GM23338 (cell line): Measurements from ENCODE around the gene SMARCA5. TPM values are rescaled to one million over a fixed set of nuclear protein-coding genes. Genes with fewer than 3 reads are reported as not detected.
A peak's percentile ranks its signal among the peaks of the same experiment; 100 is the strongest.

ENCODE experiments used
- ATAC-seq: fragments of 200-7000 bp; cut with Tn5 transposase; 3 replicates; pipeline ENCODE4 v1.9.1; 2020
- DNase-seq: peaks from one replicate; pipeline ENCODE4 v3.0.0-alpha.2; 2015; ENCODE audit warnings: low spot score
- H2AFZ ChIP-seq: fragments of 200-600 bp; sonication (generic); 2 replicates; pipeline ENCODE4 v1.8.0; 2016; ENCODE audit warnings: antibody characterized with exemption, mild to moderate bottlenecking, moderate library complexity
- H3F3A ChIP-seq: fragments of 200-600 bp; sonication (generic); replicated peaks from 2 replicates; pipeline ENCODE4 v1.8.0; 2017; ENCODE audit warnings: antibody characterized with exemption, mixed run types, low read depth
- H3K27ac ChIP-seq: fragments of 200-600 bp; sonication (generic); 2 replicates; pipeline ENCODE4 v1.6.1; 2016; ENCODE audit warnings: low read depth
- H3K27me3 ChIP-seq: fragments of 200-600 bp; sonication (generic); 2 replicates; pipeline ENCODE4 v1.8.0; 2016; ENCODE audit warnings: mild to moderate bottlenecking, mixed run types, moderate library complexity; ENCODE audit not compliant: insufficient read depth
- H3K36me3 ChIP-seq: fragments of 200-600 bp; sonication (generic); 2 replicates; pipeline ENCODE4 v1.8.0; 2016; ENCODE audit warnings: mild to moderate bottlenecking; ENCODE audit not compliant: insufficient read depth
- H3K4me1 ChIP-seq: fragments of 200-600 bp; sonication (generic); 2 replicates; pipeline ENCODE4 v1.8.0; 2016; ENCODE audit warnings: mild to moderate bottlenecking, moderate library complexity; ENCODE audit not compliant: insufficient read depth
- H3K4me2 ChIP-seq: fragments of 200-600 bp; sonication (generic); 2 replicates; pipeline ENCODE4 v1.7.1; 2017; ENCODE audit warnings: mixed run types
- H3K4me3 ChIP-seq: fragments of 200-600 bp; sonication (generic); 2 replicates; pipeline ENCODE4 v1.6.1; 2016; ENCODE audit warnings: mixed run types
- H3K79me2 ChIP-seq: fragments of 200-600 bp; sonication (generic); replicated peaks from 2 replicates; pipeline ENCODE4 v1.8.0; 2017; ENCODE audit warnings: mild to moderate bottlenecking; ENCODE audit not compliant: insufficient read depth
- H3K9me2 ChIP-seq: fragments of 200-600 bp; sonication (generic); 2 replicates; pipeline ENCODE4 v1.8.0; 2017; ENCODE audit not compliant: insufficient read depth
- H4K20me1 ChIP-seq: fragments of 200-600 bp; sonication (generic); replicated peaks from 2 replicates; pipeline ENCODE4 v1.8.0; 2017; ENCODE audit warnings: mild to moderate bottlenecking; ENCODE audit not compliant: insufficient read depth
- H3K27ac Mint-ChIP-seq: 2 replicates; pipeline ENCODE4 v1.8.0; 2020; ENCODE audit warnings: inconsistent platforms, mild to moderate bottlenecking, moderate library complexity, mixed read lengths
- H3K27me3 Mint-ChIP-seq: 3 replicates; pipeline ENCODE4 v1.8.0; 2022; ENCODE audit warnings: low read depth, mild to moderate bottlenecking, moderate library complexity, mixed read lengths, inconsistent platforms; ENCODE audit not compliant: insufficient read depth, poor library complexity
- H3K36me3 Mint-ChIP-seq: 3 replicates; pipeline ENCODE4 v1.8.0; 2021; ENCODE audit warnings: low read depth, mild to moderate bottlenecking, inconsistent platforms, moderate library complexity, mixed read lengths
- H3K4me1 Mint-ChIP-seq: 3 replicates; pipeline ENCODE4 v1.8.0; 2020; ENCODE audit warnings: mild to moderate bottlenecking, inconsistent platforms, mixed read lengths
- H3K4me3 Mint-ChIP-seq: 3 replicates; pipeline ENCODE4 v1.8.0; 2021; ENCODE audit warnings: moderate library complexity, mild to moderate bottlenecking, inconsistent platforms, mixed read lengths
- H3K9me3 Mint-ChIP-seq: 3 replicates; pipeline ENCODE4 v1.8.0; 2020; ENCODE audit warnings: moderate library complexity, mild to moderate bottlenecking, inconsistent platforms, mixed read lengths
- CREB1 ChIP-seq: fragments of 250-450 bp; sonication (Bioruptor Pico); IDR thresholded peaks from 2 replicates; pipeline ENCODE4 v1.5.0; 2020; ENCODE audit warnings: low read depth, mild to moderate bottlenecking, moderate library complexity
- EZH2 ChIP-seq: fragments of 200-600 bp; sonication (generic); IDR thresholded peaks from one replicate; pipeline ENCODE4 v1.8.0; 2017; ENCODE audit warnings: antibody characterized with exemption, mild to moderate bottlenecking, low read depth; ENCODE audit not compliant: unreplicated experiment
- EZH2phosphoT487 ChIP-seq: fragments of 200-600 bp; sonication (generic); IDR thresholded peaks from one replicate; pipeline ENCODE4 v1.8.1; 2018; ENCODE audit warnings: antibody characterized with exemption; ENCODE audit not compliant: unreplicated experiment
- JUNB ChIP-seq: IDR thresholded peaks from one replicate; pipeline ENCODE4 v1.6.1; 2016; ENCODE audit warnings: antibody characterized with exemption; ENCODE audit not compliant: unreplicated experiment
- NANOG ChIP-seq: IDR thresholded peaks from 2 replicates; pipeline ENCODE4 v1.6.1; 2016; ENCODE audit warnings: antibody characterized with exemption, borderline replicate concordance
- POLR2AphosphoS5 ChIP-seq: IDR thresholded peaks from 2 replicates; pipeline ENCODE4 v1.6.1; 2016; ENCODE audit warnings: antibody characterized with exemption, low read depth
- STAT1 ChIP-seq: IDR thresholded peaks from one replicate; pipeline ENCODE4 v1.6.1; 2016; ENCODE audit warnings: antibody characterized with exemption; ENCODE audit not compliant: unreplicated experiment
- ZNF331 ChIP-seq: fragments of 250-450 bp; sonication (Bioruptor Pico); IDR thresholded peaks from 2 replicates; pipeline ENCODE4 v1.5.0; 2020; ENCODE audit warnings: low read depth, mild to moderate bottlenecking, moderate library complexity
- polyA plus RNA-seq: library from polyadenylated mRNA; unstranded; fragments of >200 nt; fragmentation: Nextera tagmentation; extraction: Ambion mirVana; gene quantifications from 2 replicates; pipeline ENCODE4 v1.2.1, GENCODE V29; 2016
- total RNA-seq: library from RNA; depleted of rRNA; stranded (reverse); fragments of >200 nt; shearing (Covaris generic); gene quantifications from 2 replicates; pipeline ENCODE4 v1.2.3, GENCODE V29; 2014
- TF ChIP-seq, protein P1 (sequence below): fragments of 250-450 bp; sonication (Bioruptor Pico); IDR thresholded peaks from 2 replicates; pipeline ENCODE4 v1.5.0; 2020; ENCODE audit warnings: mild to moderate bottlenecking, moderate library complexity
- TF ChIP-seq, protein P2 (sequence below): IDR thresholded peaks from one replicate; pipeline ENCODE4 v1.6.1; 2018; ENCODE audit warnings: antibody characterized with exemption; ENCODE audit not compliant: unreplicated experiment
- TF ChIP-seq, protein P3 (sequence below): IDR thresholded peaks from 2 replicates; pipeline ENCODE4 v1.6.1; 2016; ENCODE audit warnings: antibody characterized with exemption

The SMARCA5 gene
- total and polyA plus RNA-seq, 2 experiments from 2014 or later: 101 to 103 TPM

DNA sequence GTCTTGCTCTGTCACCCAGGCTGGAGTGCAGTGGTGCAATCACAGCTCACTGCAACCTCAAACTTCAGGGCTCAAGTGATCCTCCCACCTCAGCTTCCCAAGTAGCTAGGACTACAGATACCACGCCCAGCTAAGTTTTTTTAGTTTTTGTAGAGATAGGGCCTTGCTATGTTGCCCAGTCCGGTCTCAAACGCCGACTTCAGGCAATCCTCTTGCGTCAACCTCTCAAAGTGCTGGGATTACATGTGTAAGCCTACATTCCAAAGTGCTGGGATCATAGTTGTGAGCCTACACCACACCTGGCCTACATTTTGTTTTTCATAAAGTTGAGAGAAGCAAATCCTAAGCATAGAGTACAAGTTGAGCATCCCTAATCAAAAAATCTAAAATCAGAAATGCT, 42.2 kb downstream of the SMARCA5 start:
- Histone ChIP-seq H3K79me2 (0 out of 2 replicates have a peak, but pooled peaks cover 6% of the 10 kb centered on the region), H3F3A (no peaks in the 10 kb centered on the region), H3K36me3 (peaks cover 9% of the 10 kb centered on the region; the same call in 1 of the 2 replicates), H2AFZ (no peak overlapping the region), H3K27me3 (0 out of 2 replicates have a peak, but pooled peaks cover 3% of the 10 kb centered on the region), H3K9me2 (no peaks in the 10 kb centered on the region), H3K4me3 (no peak overlapping the region), H3K4me1 (no peaks in the 10 kb centered on the region), H3K4me2 (no peak overlapping the region), H4K20me1 (peaks cover 9% of the 10 kb centered on the region; the same call in 1 of the 2 replicates), H3K27ac (no peak overlapping the region)
- TF ChIP-seq STAT1: no peak
- no peak for TF ChIP-seq EZH2phosphoT487
- TF ChIP-seq EZH2: no peak
- TF ChIP-seq CREB1 (CRISPR knock-in tag): no peak
- Mint-ChIP-seq H3K27me3 (peaks cover 12% of the 10 kb centered on the region), H3K4me1 (peaks cover 9% of the 10 kb centered on the region; the same call in 1 of the 3 replicates), H3K4me3 (no peak overlapping the region), H3K36me3 (peaks cover 22% of the 10 kb centered on the region; the same call in 2 of the 3 replicates), H3K9me3 (no peaks in the 10 kb centered on the region), H3K27ac (no peak overlapping the region)
- ATAC-seq (no peak), DNase-seq (no peak)

DNA sequence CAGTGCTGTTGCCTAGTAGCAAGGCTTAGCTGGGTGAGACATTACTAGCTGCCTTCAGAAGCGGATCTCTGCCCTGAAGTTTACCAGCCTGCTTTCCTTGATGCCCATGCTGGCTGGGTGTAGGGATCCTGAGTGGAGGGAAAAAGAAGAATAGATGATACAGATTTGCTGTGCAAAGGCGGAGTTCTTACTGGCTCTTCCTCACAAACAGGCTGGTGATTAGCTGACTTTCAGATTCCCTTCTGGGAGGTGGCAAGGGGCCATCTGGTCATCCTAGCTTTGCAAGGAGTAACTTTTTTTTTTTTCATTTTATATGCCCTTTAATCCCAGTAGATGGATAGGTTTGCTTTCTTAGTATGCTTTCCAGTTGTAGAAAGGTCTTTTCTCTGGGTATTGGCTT, 44.8 kb downstream of the SMARCA5 start:
- Mint-ChIP-seq H3K27me3 (peaks cover 16% of the 10 kb centered on the region), H3K36me3 (peaks cover 8% of the 10 kb centered on the region; the same call in 1 of the 3 replicates), H3K4me3 (peak overlapping the region; percentile 79; the same call in 1 of the 3 replicates), H3K9me3 (no peaks in the 10 kb centered on the region), H3K27ac (peak overlapping the region; percentile 94; the same call in 1 of the 2 replicates), H3K4me1 (peaks cover 9% of the 10 kb centered on the region; the same call in 1 of the 3 replicates)
- Histone ChIP-seq H3F3A (no peaks in the 10 kb centered on the region), H3K4me1 (no peaks in the 10 kb centered on the region), H3K36me3 (peaks cover under 1% of the 10 kb centered on the region; the same call in 1 of the 2 replicates), H3K27me3 (0 out of 2 replicates have a peak, but pooled peaks cover 3% of the 10 kb centered on the region), H3K27ac (peak overlapping the region; percentile 27; the same call in 1 of the 2 replicates), H3K9me2 (no peaks in the 10 kb centered on the region), H4K20me1 (0 out of 2 replicates have a peak, but pooled peaks cover 3% of the 10 kb centered on the region), H3K79me2 (no peaks in the 10 kb centered on the region), H3K4me2 (no peak overlapping the region), H3K4me3 (no peak overlapping the region), H2AFZ (no peak overlapping the region)
- ATAC-seq (no peak), DNase-seq (no peak)
- TF ChIP-seq CREB1 (CRISPR knock-in tag): no peak
- no peak for TF ChIP-seq POLR2AphosphoS5
- TF ChIP-seq EZH2: no peak
- TF ChIP-seq NANOG: no peak
- TF ChIP-seq, protein P1, sequence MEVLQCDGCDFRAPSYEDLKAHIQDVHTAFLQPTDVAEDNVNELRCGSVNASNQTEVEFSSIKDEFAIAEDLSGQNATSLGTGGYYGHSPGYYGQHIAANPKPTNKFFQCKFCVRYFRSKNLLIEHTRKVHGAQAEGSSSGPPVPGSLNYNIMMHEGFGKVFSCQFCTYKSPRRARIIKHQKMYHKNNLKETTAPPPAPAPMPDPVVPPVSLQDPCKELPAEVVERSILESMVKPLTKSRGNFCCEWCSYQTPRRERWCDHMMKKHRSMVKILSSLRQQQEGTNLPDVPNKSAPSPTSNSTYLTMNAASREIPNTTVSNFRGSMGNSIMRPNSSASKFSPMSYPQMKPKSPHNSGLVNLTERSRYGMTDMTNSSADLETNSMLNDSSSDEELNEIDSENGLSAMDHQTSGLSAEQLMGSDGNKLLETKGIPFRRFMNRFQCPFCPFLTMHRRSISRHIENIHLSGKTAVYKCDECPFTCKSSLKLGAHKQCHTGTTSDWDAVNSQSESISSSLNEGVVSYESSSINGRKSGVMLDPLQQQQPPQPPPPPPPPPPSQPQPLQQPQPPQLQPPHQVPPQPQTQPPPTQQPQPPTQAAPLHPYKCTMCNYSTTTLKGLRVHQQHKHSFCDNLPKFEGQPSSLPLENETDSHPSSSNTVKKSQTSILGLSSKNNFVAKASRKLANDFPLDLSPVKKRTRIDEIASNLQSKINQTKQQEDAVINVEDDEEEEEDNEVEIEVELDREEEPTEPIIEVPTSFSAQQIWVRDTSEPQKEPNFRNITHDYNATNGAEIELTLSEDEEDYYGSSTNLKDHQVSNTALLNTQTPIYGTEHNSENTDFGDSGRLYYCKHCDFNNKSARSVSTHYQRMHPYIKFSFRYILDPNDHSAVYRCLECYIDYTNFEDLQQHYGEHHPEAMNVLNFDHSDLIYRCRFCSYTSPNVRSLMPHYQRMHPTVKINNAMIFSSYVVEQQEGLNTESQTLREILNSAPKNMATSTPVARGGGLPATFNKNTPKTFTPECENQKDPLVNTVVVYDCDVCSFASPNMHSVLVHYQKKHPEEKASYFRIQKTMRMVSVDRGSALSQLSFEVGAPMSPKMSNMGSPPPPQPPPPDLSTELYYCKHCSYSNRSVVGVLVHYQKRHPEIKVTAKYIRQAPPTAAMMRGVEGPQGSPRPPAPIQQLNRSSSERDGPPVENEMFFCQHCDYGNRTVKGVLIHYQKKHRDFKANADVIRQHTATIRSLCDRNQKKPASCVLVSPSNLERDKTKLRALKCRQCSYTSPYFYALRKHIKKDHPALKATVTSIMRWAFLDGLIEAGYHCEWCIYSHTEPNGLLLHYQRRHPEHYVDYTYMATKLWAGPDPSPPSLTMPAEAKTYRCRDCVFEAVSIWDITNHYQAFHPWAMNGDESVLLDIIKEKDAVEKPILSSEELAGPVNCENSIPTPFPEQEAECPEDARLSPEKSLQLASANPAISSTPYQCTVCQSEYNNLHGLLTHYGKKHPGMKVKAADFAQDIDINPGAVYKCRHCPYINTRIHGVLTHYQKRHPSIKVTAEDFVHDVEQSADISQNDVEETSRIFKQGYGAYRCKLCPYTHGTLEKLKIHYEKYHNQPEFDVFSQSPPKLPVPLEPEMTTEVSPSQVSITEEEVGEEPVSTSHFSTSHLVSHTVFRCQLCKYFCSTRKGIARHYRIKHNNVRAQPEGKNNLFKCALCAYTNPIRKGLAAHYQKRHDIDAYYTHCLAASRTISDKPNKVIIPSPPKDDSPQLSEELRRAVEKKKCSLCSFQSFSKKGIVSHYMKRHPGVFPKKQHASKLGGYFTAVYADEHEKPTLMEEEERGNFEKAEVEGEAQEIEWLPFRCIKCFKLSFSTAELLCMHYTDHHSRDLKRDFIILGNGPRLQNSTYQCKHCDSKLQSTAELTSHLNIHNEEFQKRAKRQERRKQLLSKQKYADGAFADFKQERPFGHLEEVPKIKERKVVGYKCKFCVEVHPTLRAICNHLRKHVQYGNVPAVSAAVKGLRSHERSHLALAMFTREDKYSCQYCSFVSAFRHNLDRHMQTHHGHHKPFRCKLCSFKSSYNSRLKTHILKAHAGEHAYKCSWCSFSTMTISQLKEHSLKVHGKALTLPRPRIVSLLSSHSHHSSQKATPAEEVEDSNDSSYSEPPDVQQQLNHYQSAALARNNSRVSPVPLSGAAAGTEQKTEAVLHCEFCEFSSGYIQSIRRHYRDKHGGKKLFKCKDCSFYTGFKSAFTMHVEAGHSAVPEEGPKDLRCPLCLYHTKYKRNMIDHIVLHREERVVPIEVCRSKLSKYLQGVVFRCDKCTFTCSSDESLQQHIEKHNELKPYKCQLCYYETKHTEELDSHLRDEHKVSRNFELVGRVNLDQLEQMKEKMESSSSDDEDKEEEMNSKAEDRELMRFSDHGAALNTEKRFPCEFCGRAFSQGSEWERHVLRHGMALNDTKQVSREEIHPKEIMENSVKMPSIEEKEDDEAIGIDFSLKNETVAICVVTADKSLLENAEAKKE (CRISPR knock-in tag): no peak
- TF ChIP-seq, protein P2, sequence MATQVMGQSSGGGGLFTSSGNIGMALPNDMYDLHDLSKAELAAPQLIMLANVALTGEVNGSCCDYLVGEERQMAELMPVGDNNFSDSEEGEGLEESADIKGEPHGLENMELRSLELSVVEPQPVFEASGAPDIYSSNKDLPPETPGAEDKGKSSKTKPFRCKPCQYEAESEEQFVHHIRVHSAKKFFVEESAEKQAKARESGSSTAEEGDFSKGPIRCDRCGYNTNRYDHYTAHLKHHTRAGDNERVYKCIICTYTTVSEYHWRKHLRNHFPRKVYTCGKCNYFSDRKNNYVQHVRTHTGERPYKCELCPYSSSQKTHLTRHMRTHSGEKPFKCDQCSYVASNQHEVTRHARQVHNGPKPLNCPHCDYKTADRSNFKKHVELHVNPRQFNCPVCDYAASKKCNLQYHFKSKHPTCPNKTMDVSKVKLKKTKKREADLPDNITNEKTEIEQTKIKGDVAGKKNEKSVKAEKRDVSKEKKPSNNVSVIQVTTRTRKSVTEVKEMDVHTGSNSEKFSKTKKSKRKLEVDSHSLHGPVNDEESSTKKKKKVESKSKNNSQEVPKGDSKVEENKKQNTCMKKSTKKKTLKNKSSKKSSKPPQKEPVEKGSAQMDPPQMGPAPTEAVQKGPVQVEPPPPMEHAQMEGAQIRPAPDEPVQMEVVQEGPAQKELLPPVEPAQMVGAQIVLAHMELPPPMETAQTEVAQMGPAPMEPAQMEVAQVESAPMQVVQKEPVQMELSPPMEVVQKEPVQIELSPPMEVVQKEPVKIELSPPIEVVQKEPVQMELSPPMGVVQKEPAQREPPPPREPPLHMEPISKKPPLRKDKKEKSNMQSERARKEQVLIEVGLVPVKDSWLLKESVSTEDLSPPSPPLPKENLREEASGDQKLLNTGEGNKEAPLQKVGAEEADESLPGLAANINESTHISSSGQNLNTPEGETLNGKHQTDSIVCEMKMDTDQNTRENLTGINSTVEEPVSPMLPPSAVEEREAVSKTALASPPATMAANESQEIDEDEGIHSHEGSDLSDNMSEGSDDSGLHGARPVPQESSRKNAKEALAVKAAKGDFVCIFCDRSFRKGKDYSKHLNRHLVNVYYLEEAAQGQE: no peak
- no peak for TF ChIP-seq ZNF331 (CRISPR knock-in tag)
- TF ChIP-seq STAT1: no peak
- no peak for TF ChIP-seq JUNB
- TF ChIP-seq, protein P3, sequence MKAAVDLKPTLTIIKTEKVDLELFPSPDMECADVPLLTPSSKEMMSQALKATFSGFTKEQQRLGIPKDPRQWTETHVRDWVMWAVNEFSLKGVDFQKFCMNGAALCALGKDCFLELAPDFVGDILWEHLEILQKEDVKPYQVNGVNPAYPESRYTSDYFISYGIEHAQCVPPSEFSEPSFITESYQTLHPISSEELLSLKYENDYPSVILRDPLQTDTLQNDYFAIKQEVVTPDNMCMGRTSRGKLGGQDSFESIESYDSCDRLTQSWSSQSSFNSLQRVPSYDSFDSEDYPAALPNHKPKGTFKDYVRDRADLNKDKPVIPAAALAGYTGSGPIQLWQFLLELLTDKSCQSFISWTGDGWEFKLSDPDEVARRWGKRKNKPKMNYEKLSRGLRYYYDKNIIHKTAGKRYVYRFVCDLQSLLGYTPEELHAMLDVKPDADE: no peak
